Left kidney (tissue), 2 donors: ENCODE results near the gene SBF2. TPM values are rescaled to one million over a fixed set of nuclear protein-coding genes. Genes with fewer than 3 reads are reported as not detected.

Experiments used
- DNase-seq: peaks from one replicate; pipeline ENCODE4 v3.0.0-alpha.2; 2013
- polyA plus RNA-seq: library from polyadenylated mRNA; unstranded; fragments of 120-200 nt; gene quantifications from one replicate; pipeline ENCODE4 v1.2.1, GENCODE V29; 2013; ENCODE audit not compliant: insufficient read length

The SBF2 gene
- polyA plus RNA-seq, 1 donor = 65.7 TPM

DNA sequence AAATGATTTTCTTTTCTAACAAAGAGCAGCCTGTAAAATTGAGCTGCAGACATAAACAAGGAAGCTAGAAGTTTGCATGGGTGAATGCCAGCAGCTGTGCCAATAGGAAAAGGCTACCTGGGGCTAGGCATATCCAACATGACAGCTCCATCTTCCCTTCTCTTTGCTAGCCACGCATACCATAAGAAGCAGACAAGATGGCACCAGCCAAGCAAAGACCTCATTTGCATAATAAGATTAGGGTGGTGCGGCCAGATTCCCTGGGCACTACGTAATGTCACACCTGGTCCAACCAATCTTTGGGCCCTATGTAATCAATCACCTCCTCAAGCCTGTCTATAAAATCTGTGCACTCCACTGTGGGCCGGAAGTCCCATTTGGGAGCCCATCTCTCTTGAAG, 521.8 kb downstream of the SBF2 start:
- no peak for DNase-seq

DNA sequence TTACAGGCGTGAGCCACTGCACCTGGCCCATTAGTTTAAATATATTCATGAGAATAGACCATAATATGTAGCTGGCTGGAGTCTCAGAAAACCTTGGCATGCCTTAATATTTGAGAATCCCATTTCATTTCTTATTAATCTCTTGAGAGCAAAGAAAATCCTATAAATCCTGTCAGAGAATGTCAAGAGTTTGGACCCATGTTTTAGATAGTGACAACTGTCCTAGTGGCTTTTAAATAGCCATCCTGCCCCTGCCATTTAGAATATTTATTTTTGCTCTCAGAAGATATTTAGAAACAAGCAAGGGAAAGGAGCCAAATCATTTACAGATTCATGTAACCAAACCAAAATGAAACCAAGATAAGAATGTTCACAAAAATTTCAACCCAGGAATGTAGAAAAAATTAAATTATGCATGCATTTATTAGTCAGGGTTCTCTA, 522.9 kb downstream of the SBF2 start:
- DNase-seq = no peak

DNA sequence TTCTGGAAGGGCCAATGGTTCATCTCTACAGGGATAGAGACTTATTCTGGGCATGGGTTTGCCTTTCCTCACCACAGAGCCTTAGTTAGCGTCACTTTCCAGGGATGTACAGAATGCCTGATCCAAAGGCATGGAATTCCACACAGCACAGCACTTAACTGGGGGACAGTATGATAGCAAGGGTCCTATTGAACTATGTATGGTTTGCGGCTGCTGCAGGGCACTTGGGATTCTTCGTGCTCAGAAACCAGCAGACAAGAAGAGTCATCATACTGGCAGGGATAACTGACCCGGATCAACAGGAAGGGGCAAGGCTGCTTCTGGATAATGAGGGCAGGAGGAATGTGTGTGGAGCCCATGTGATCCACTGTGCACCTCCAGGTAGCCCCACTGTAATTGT, 524.4 kb downstream of the SBF2 start:
- no peak for DNase-seq

DNA sequence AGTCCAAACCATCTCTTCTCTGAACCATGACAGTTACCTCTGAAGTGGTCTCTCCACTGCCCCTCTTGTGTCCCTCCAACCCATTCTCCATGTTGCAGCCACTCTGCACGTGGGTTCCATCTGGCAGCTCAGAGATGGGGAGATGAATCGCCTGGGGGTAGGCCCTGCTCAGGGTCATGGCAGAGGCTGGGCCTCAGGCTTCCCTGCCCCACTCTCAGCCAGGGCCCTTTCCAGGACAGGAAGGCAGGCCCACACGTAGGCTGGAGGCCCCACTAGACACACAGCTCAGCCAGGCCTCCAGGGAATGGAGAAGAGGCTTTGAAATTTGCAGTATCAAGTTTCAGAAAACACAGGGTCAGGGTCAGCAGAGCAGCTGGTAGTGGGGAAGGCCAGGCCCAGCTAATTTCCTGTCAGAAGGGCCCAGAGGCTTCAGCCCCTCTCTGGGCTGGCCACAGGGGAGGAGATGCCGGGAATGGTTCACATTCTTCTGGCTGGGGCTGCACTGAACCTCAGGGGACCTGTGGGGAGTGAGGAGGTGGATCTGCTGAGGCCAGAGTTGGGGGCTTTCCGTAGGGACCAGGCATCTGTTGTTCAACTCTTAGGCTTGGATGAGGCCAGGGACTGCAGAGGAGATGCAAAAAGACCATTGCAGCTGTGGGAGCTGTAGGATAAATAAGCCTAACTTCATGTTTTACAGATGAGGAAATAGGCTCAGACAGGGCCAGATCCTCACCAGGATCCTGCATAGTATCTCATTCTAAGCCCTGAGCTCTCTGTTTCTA, 528.5 kb downstream of the SBF2 start:
- DNase-seq = peak; percentile 72

GRCh38 chr11:9763301-9763700, 530.7 kb downstream of the SBF2 start:
- DNase-seq = no peak

DNA sequence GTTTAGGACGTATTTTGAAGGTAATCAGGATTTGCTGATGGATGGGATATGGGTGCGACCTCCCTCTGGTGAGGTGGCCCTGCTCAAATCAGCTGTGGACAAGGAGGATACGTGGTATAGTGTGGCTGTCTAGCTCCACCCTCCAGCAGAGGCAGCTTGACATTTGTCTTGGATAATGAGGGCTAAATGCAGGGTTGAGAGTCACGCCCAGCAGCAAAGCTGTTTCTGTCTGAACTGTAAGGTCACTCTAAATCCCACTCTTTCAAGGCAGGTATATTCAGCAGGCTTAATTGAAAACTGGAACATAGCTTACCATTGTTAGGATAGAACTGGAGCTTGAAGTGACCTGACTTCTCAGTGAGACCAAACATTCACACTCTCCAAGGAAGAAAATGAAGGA, 531.5 kb downstream of the SBF2 start:
- no peak for DNase-seq

- no peak for DNase-seq
Observed at GRCh38 chr11:9761441-9761945, 532.5 kb downstream of the SBF2 start.

- DNase-seq = no peak
Observed at GRCh38 chr11:9760193-9760575, 533.8 kb downstream of the SBF2 start.

DNA sequence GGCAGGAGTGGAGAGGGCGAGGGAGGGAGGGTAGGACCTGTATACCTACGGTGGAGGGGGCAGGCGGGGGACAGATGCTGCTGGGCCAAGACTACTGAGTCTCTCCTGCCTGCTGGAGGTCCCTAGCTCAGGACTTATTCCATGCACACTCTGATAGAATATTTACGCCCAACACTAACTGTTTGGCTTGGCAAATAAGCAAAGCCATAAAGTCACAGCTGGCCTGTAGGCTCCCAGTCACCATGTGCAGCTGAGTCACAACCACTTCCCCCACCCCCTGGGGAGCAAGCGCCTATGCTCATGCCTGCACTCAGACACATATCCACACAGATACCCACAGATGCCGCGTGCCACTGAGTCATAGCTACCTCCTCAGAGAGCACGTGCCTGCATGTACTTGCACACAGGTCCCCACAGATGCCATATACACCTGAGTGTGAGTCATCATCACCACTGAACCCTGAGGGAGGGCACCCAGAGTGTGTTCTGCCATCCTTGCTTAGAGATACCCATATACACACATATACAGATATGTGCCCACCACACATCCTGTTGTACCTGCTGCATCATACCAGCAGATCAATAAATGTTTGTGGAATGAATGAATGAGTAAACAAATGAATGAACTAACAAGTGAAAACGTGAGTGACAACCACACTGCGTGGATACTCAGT, 534.4 kb downstream of the SBF2 start:
- DNase-seq = peak; percentile 64

GRCh38 chr11:9758637-9759518, 535.1 kb downstream of the SBF2 start:
- DNase-seq = peak; percentile 82

GRCh38 chr11:9757809-9758636, 536.0 kb downstream of the SBF2 start:
- peak; percentile 71 for DNase-seq

DNA sequence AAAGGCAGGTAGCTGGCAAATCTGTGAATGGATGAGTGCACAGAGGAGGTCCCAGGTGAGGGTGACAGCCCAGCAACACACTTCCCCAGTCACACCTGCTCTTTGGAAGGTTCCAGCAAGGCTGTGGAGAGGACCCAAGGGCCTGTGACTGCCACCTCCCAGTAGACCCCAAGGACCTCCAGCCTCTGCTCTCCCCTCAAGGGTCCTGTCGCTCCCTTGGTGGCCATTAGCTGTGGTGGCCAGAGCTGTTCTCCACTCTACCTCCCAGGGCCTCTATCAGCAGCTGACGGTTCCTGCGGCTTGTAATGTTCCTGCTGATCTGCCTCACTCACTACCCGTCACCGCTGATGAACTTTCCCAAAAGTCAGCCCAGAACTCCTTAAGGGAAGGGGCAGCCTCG, 537.1 kb downstream of the SBF2 start:
- no peak for DNase-seq

DNA sequence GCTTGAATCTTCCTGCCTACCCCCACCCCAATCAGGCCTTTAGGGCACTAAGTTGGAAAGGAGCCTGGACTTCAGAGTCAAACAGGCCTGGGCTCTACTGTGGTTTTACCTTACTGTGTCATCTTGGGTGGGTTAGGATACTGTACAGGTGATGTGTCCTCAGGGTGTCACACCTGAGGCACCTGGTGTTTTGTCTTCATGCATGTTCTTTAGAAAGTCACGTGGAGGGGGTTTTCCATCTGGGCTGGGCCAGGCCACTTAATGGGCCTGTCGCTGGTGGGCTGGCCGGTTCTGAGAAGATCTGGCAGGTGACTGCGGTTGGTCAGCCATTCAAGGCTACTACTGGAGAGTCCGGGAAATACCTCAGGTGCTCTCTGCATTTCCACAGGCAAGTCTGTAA, 537.6 kb downstream of the SBF2 start:
- no peak for DNase-seq

DNA sequence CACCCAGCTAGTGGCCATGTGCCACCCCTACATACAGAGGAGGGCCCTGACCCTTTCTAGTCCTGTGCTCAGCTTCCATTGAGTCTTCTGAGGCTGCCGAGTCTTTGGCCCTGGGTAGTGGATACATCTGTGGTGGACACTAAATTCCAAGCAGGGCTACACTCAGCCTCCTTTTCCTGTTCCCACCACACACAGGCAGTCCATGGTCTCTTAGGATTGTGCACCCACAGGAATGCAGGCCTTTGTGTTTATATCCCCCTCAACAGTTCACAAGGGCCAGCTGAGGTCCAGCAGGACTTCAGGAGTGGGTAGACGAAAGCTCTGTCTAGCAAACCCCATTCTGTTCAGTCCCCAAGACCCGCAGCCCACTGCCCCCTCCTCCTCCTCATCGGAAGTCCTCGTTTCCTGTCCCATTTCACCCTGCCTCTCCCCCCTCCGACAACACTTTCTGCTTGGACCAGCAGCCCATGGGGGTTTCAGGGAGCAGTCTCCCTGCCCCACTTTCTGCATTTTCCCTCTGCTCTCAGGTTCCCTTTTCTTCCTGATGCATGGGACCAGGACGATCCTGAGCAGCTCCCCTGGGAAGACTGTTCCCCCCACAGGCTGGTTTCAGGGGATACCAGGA, 538.3 kb downstream of the SBF2 start:
- no peak for DNase-seq

- no peak for DNase-seq
Observed at GRCh38 chr11:9754010-9754471, 540.0 kb downstream of the SBF2 start.

DNA sequence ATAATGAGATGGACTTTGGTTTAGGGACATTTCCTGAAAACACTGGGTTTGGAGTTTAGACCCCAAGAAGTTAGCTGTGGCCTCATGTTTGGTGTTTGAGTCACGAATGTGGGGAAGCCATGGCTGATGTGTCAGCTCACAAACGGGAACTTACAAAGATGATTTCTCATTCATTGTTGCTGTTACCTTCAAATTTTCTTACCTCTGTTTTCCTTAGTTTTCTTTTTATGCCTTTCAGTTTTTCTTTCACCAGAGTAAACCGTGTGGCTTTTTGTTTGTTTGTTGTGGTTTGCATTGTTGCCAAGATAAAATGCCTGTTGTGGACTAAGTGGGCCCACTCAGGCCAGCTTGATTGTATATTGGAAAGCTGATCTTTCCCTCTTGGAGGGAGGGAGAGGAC, 541.0 kb downstream of the SBF2 start:
- no peak for DNase-seq

- no peak for DNase-seq
Observed at GRCh38 chr11:9752091-9752490, 541.9 kb downstream of the SBF2 start.

- no peak for DNase-seq
Observed at GRCh38 chr11:9750551-9750950, 543.5 kb downstream of the SBF2 start.

GRCh38 chr11:9748361-9748970, 545.6 kb downstream of the SBF2 start:
- peak; percentile 65 for DNase-seq

GRCh38 chr11:9747828-9748227, 546.2 kb downstream of the SBF2 start:
- no peak for DNase-seq

- no peak for DNase-seq
Observed at GRCh38 chr11:9747229-9747628, 546.8 kb downstream of the SBF2 start.
